ENCODE results near the gene OR2T8. TPM values are rescaled to one million over a fixed set of nuclear protein-coding genes. Genes with fewer than 3 reads are reported as not detected.

Gene OR2T8
- total and polyA plus RNA-seq, 2 of the 4 experiments (the other 2 are of a cell fraction): not detected

DNA sequence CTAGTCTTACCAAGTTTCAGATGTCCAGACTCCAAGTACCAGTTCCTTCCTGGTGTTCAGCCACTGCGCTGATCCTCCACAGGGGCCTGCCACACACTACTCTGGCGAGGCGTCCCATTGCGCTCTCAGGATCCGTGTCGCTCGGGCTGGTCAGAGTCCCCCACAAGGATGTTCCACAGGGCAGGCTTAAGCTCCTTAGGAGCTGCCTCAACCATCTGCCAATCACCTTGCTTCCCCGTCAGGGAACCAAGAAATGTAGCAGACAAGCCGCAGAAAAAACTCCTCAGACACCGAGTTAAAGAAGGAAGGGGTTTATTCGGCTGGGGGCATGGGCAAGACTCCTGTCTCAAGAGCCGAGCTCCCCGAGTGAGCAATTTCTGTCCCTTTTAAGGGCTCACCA is 14.9 kb upstream of the OR2T8 start:
- in situ Hi-C loops (cut with MboI; ENCODE audit: low sequenced_read_pairs): no loop called here
- Histone ChIP-seq H2BK5ac (ENCODE audit: low read depth, low read length, poor library complexity, severe bottlenecking) (no peak overlapping the region), H2AK5ac (ENCODE audit: low read depth, low read length) (no peak overlapping the region), H2BK20ac (ENCODE audit: low read depth, low read length) (no peak overlapping the region), H2BK15ac (ENCODE audit: low read depth, low read length) (no peak overlapping the region), H4K20me1 (ENCODE audit: insufficient read depth, low read length) (no peaks in the 10 kb centered on the region), H4K5ac (ENCODE audit: low read depth, low read length) (no peak overlapping the region), H3K27ac (ENCODE audit: insufficient read depth, low read length) (no peak overlapping the region), H2AFZ (replicated peaks; ENCODE audit: low read length, poor library complexity) (no peak overlapping the region), H3K4me1 (ENCODE audit: control insufficient read depth, insufficient read depth, low read length) (no peaks in the 10 kb centered on the region), H2BK120ac (ENCODE audit: low read depth, low read length) (no peak overlapping the region), H3K18ac (ENCODE audit: low read depth, low read length) (no peak overlapping the region), H3K9ac (ENCODE audit: low read depth, low read length) (no peak overlapping the region), H3K56ac (ENCODE audit: extremely low read depth, insufficient read depth, low read length) (no peak overlapping the region), H3K27me3 (ENCODE audit: control insufficient read depth, insufficient read depth, low read length) (no peaks in the 10 kb centered on the region), H2AK9ac (replicated peaks; ENCODE audit: low read depth, low read length, poor library complexity) (no peak overlapping the region), H4K8ac (ENCODE audit: low read depth in 2 of 2, low read length in 2 of 2) (no peak overlapping the region), H4K91ac (ENCODE audit: insufficient read depth, low read depth, low read length) (no peak overlapping the region), H3K23ac (ENCODE audit: low read depth, low read length) (no peak overlapping the region), H3K79me1 (ENCODE audit: low read depth in 1 of 2, low read length in 2 of 2) (no peaks in the 10 kb centered on the region), H3K36me3 (ENCODE audit: control insufficient read depth, insufficient read depth, low read length) (no peaks in the 10 kb centered on the region), H3K4me3 (ENCODE audit: insufficient read depth, low read depth, low read length) (no peak overlapping the region), H3K9me3 (ENCODE audit: control insufficient read depth, insufficient read depth, low read length) (peaks cover 9% of the 10 kb centered on the region), H3K14ac (replicated peaks; ENCODE audit: low read depth, low read length) (no peak overlapping the region), H3K4ac (ENCODE audit: low read depth, low read length) (no peak overlapping the region), H3K4me2 (ENCODE audit: low read depth, low read length) (no peak overlapping the region), H3K9me1 (ENCODE audit: insufficient read depth, low read length) (no peaks in the 10 kb centered on the region)
- TF ChIP-seq SMC3 (IDR thresholded peaks at IDR 0.05; ENCODE audit: low read depth, low read length): no peak
- no peak for TF ChIP-seq RAD21 (IDR thresholded peaks at IDR 0.05; ENCODE audit: low read length)
- TF ChIP-seq, protein P1, sequence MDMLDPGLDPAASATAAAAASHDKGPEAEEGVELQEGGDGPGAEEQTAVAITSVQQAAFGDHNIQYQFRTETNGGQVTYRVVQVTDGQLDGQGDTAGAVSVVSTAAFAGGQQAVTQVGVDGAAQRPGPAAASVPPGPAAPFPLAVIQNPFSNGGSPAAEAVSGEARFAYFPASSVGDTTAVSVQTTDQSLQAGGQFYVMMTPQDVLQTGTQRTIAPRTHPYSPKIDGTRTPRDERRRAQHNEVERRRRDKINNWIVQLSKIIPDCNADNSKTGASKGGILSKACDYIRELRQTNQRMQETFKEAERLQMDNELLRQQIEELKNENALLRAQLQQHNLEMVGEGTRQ (IDR thresholded peaks at IDR 0.05; ENCODE audit: low read depth, low read length): no peak
- TF ChIP-seq, protein P2, sequence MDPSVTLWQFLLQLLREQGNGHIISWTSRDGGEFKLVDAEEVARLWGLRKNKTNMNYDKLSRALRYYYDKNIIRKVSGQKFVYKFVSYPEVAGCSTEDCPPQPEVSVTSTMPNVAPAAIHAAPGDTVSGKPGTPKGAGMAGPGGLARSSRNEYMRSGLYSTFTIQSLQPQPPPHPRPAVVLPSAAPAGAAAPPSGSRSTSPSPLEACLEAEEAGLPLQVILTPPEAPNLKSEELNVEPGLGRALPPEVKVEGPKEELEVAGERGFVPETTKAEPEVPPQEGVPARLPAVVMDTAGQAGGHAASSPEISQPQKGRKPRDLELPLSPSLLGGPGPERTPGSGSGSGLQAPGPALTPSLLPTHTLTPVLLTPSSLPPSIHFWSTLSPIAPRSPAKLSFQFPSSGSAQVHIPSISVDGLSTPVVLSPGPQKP (IDR thresholded peaks at IDR 0.05; ENCODE audit: borderline replicate concordance, low read depth, low read length): no peak
- TF ChIP-seq FOS (IDR thresholded peaks at IDR 0.05; ENCODE audit: low read depth, low read length): no peak
- no peak for TF ChIP-seq MAFK (IDR thresholded peaks at IDR 0.05; ENCODE audit: low read depth, low read length)
- TF ChIP-seq, protein P3, sequence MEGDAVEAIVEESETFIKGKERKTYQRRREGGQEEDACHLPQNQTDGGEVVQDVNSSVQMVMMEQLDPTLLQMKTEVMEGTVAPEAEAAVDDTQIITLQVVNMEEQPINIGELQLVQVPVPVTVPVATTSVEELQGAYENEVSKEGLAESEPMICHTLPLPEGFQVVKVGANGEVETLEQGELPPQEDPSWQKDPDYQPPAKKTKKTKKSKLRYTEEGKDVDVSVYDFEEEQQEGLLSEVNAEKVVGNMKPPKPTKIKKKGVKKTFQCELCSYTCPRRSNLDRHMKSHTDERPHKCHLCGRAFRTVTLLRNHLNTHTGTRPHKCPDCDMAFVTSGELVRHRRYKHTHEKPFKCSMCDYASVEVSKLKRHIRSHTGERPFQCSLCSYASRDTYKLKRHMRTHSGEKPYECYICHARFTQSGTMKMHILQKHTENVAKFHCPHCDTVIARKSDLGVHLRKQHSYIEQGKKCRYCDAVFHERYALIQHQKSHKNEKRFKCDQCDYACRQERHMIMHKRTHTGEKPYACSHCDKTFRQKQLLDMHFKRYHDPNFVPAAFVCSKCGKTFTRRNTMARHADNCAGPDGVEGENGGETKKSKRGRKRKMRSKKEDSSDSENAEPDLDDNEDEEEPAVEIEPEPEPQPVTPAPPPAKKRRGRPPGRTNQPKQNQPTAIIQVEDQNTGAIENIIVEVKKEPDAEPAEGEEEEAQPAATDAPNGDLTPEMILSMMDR (conservative IDR thresholded peaks at IDR 0.05; ENCODE audit: low read depth, low read length): no peak
- TF ChIP-seq MXI1 (IDR thresholded peaks at IDR 0.05; ENCODE audit: borderline replicate concordance, low read depth, low read length): no peak
- no peak for TF ChIP-seq CHD1 (IDR thresholded peaks at IDR 0.05; ENCODE audit: low read depth, low read length)
- no peak for TF ChIP-seq BHLHE40 (IDR thresholded peaks at IDR 0.05; ENCODE audit: low read depth, low read length)
- no peak for TF ChIP-seq CEBPB (IDR thresholded peaks at IDR 0.05; ENCODE audit: low read depth, low read length)
- TF ChIP-seq POLR2A (IDR thresholded peaks at IDR 0.05; ENCODE audit: low read depth, low read length): no peak
- no peak for TF ChIP-seq RCOR1 (IDR thresholded peaks at IDR 0.05; ENCODE audit: insufficient replicate concordance, low read length)
- no peak for TF ChIP-seq NFE2L2 (IDR thresholded peaks at IDR 0.05; ENCODE audit: low read depth, low read length)
- TF ChIP-seq MAZ (IDR thresholded peaks at IDR 0.05; ENCODE audit: borderline replicate concordance, low read depth, low read length): no peak
- TF ChIP-seq RFX5 (IDR thresholded peaks at IDR 0.05; ENCODE audit: low read depth, low read length): no peak
- ChIA-PET CTCF (no interaction called here), POLR2A (ENCODE audit: unreplicated experiment) (no interaction called here)
- ATAC-seq (ENCODE audit: low read depth) (no peak), DNase-seq (no peak)
- intact Hi-C loops (cut with micrococcal nuclease): no loop called here
- 79% methylated on average over 3 of the region's 13 CpGs; no CpG with 5 or more reads in 1 of the 2 experiments for WGBS, 2 experiments (ENCODE audit: extremely low coverage in 2 of 2, insufficient read length in 1 of 2)
- no TSS peak for BruUV-seq (replicated peaks)
- dilution Hi-C loops (cut with HindIII; ENCODE audit: low sequenced_read_pairs, unreplicated experiment): no loop called here

Measured in IMR-90 (cell line).